GM23248 (cell line): ENCODE results near the gene PTPRT.

Source experiments
- EZH2 ChIP-seq: fragments of 200-600 bp; sonication (generic); IDR thresholded peaks from 2 replicates; pipeline ENCODE4 v1.6.1; 2018; ENCODE audit warnings: antibody characterized with exemption, mild to moderate bottlenecking; ENCODE audit not compliant: insufficient read depth, poor library complexity, severe bottlenecking
- EZH2phosphoT487 ChIP-seq: fragments of 200-600 bp; sonication (generic); IDR thresholded peaks from 2 replicates; pipeline ENCODE4 v1.6.1; 2018; ENCODE audit warnings: antibody characterized with exemption, moderate library complexity, mild to moderate bottlenecking, low read depth; ENCODE audit not compliant: insufficient read depth

- TF ChIP-seq EZH2 (no peak), EZH2phosphoT487 (no peak)
Measured at GRCh38 chr20:42093542-42094440, 1095.9 kb downstream of the PTPRT start.
